ENCODE measurements around the gene IGFBP2. TPM values are rescaled to one million over a fixed set of nuclear protein-coding genes. Genes with fewer than 3 reads are reported as not detected.

IGFBP2 gene
- polyA plus RNA-seq, 1 of the 3 experiments (the other 2 are of a cell fraction), result 695 TPM

- TF ChIP-seq CHD2 (IDR thresholded peaks at IDR 0.05; ENCODE audit: low read length, partially characterized antibody), result no peak
- TF ChIP-seq, protein P1, sequence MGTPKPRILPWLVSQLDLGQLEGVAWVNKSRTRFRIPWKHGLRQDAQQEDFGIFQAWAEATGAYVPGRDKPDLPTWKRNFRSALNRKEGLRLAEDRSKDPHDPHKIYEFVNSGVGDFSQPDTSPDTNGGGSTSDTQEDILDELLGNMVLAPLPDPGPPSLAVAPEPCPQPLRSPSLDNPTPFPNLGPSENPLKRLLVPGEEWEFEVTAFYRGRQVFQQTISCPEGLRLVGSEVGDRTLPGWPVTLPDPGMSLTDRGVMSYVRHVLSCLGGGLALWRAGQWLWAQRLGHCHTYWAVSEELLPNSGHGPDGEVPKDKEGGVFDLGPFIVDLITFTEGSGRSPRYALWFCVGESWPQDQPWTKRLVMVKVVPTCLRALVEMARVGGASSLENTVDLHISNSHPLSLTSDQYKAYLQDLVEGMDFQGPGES (IDR thresholded peaks at IDR 0.05; ENCODE audit: low read depth, low read length), result no peak
- TF ChIP-seq USF2 (IDR thresholded peaks at IDR 0.05; ENCODE audit: borderline replicate concordance, low read depth, low read length), result no peak
- no peak for TF ChIP-seq ELF1 (IDR thresholded peaks at IDR 0.05)
- no peak for TF ChIP-seq FOSL2 (IDR thresholded peaks at IDR 0.05; ENCODE audit: borderline replicate concordance, low read depth)
- no peak for TF ChIP-seq RAD21 (IDR thresholded peaks at IDR 0.05; ENCODE audit: low read length)
- TF ChIP-seq RFX5 (IDR thresholded peaks at IDR 0.05; ENCODE audit: low read length), result no peak
These were observed 78.1 kb downstream of the IGFBP2 start (continued) for GRCh38 chr2:216711348-216711747.

DNA sequence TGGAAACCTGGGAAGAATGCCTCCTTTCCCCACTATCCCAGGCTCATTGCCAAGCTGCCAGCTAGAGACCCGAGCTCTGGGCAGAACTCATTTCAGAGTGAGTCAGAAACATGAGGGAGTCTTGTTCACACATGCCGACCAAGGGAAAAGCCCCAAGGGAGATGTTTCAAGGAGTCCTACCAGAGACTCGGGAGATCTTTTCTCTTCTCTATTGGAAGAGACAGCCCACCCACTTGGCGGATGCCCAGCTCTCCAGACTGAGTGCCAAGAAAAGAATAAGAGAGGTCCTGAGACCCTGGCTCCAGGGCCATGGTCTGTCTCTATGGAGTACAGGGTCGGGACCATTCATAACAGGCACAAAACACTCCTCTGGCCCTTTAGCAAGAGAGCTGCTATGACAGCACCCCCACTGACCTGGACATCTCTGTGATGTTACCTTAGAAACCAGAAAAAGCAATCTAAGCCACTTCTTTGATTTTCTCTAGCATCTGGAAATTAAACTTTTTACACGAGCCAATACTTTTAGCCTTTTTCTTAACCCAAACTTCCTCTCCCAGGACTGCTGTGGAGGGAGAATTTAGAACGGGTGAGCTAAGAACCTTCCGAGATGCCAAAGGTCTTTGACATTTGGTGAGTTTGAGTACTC is 80.6 kb downstream of the IGFBP2 start:
- 44% methylated on average over 8 of the region's 8 CpGs for WGBS (ENCODE audit: low lambda C conversion rate)

More for the DNA sequence above, 80.6 kb downstream of the IGFBP2 start:
- no peak for DNase-seq
- H3K27ac ChIP-seq (ENCODE audit: low read depth in 2 of 2, low read length in 1 of 2), result peak overlapping the region; percentile 31 to 74; a peak in 3 of 4 replicates
- H3K9me3 ChIP-seq, result no peaks in the 10 kb centered on the region
- H3K27me3 ChIP-seq (ENCODE audit: insufficient read depth), result no peaks in the 10 kb centered on the region
- H3K4me2 ChIP-seq, result peak overlapping the region; percentile 61
- H3K9me2 ChIP-seq, result no peaks in the 10 kb centered on the region
- peak overlapping the region; percentile 53; the same call in 1 of the 2 replicates for H2AFZ ChIP-seq (ENCODE audit: low read depth)
- CTCF ChIA-PET, result no interaction called here
- H3F3A ChIP-seq (replicated peaks; ENCODE audit: insufficient read depth), result peaks cover 4% of the 10 kb centered on the region
- no peak overlapping the region for H3K4me3 ChIP-seq (ENCODE audit: low read depth in 2 of 2, low read length in 1 of 2)
- H3K9ac ChIP-seq, result 0 out of 2 replicates have a peak overlapping the region, but pooled peaks have one; percentile 8
- POLR2A ChIA-PET, result no interaction called here
- TF ChIP-seq GATA2 (CRISPR knock-in tag; IDR thresholded peaks at IDR 0.05) (no peak), JUND (IDR thresholded peaks at IDR 0.05) (peak; percentile 60), TCF12 (IDR thresholded peaks at IDR 0.05) (peak; percentile 75), NRF1 (IDR thresholded peaks at IDR 0.05; ENCODE audit: low read depth, low read length) (no peak), FOSL2 (IDR thresholded peaks at IDR 0.05; ENCODE audit: borderline replicate concordance, low read depth) (peak; percentile 78; the same call in 1 of the 2 replicates), RFX5 (IDR thresholded peaks at IDR 0.05; ENCODE audit: low read length) (no peak), SIN3A (IDR thresholded peaks at IDR 0.05; ENCODE audit: borderline replicate concordance, low read depth, low read length) (no peak), NFIC (IDR thresholded peaks at IDR 0.05; ENCODE audit: borderline replicate concordance) (peak; percentile 89), REST (IDR thresholded peaks at IDR 0.05; ENCODE audit: low read depth, low read length) (0 out of 2 replicates have a peak, but pooled peaks have one; percentile 29), EP300 (IDR thresholded peaks at IDR 0.05; ENCODE audit: borderline replicate concordance in 1 of 2, low read depth in 1 of 2, low read length in 1 of 2) (peak in 1 of 2 experiments; percentile 41; a peak in 1 of 4 replicates), POLR2AphosphoS5 (IDR thresholded peaks at IDR 0.05; ENCODE audit: low read depth, low read length) (peak; percentile 45; the same call in 1 of the 2 replicates)
- TF ChIP-seq, protein P2, sequence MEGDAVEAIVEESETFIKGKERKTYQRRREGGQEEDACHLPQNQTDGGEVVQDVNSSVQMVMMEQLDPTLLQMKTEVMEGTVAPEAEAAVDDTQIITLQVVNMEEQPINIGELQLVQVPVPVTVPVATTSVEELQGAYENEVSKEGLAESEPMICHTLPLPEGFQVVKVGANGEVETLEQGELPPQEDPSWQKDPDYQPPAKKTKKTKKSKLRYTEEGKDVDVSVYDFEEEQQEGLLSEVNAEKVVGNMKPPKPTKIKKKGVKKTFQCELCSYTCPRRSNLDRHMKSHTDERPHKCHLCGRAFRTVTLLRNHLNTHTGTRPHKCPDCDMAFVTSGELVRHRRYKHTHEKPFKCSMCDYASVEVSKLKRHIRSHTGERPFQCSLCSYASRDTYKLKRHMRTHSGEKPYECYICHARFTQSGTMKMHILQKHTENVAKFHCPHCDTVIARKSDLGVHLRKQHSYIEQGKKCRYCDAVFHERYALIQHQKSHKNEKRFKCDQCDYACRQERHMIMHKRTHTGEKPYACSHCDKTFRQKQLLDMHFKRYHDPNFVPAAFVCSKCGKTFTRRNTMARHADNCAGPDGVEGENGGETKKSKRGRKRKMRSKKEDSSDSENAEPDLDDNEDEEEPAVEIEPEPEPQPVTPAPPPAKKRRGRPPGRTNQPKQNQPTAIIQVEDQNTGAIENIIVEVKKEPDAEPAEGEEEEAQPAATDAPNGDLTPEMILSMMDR (IDR thresholded peaks at IDR 0.05), result no peak
- TF ChIP-seq, protein P1 (IDR thresholded peaks at IDR 0.05; ENCODE audit: low read depth, low read length), result no peak
- H3K36me3 ChIP-seq (replicated peaks in 1 of 2; ENCODE audit: control insufficient read depth in 1 of 2, insufficient read depth in 2 of 2, low read length in 1 of 2), result no peaks in the 10 kb centered on the region
- peaks cover 12 to 14% of the 10 kb centered on the region in 2 experiments; a peak in 3 of 4 replicates for H3K4me1 ChIP-seq (ENCODE audit: control insufficient read depth in 1 of 2, insufficient read depth in 2 of 2, low read depth in 1 of 2, low read length in 1 of 2)
- H4K20me1 ChIP-seq (ENCODE audit: insufficient read depth), result no peaks in the 10 kb centered on the region
- H3K79me2 ChIP-seq (ENCODE audit: insufficient read depth), result no peaks in the 10 kb centered on the region
